Endometrium (tissue), 2 donors: ENCODE data around the gene KIR2DL3.
"Not testable (repeated sequence)": the region's sequence is repeated elsewhere in the genome, so short reads cannot be mapped to it uniquely, and the experiment has no call there.

Source experiments
- FAIRE-seq: peaks from 2 replicates; lab custom pipeline; 2012; peaks lifted over from hg19 to GRCh38; lab: Jason Lieb, UNC
- donor health status: control.
- donor health status: control.

The KIR2DL3 gene

DNA sequence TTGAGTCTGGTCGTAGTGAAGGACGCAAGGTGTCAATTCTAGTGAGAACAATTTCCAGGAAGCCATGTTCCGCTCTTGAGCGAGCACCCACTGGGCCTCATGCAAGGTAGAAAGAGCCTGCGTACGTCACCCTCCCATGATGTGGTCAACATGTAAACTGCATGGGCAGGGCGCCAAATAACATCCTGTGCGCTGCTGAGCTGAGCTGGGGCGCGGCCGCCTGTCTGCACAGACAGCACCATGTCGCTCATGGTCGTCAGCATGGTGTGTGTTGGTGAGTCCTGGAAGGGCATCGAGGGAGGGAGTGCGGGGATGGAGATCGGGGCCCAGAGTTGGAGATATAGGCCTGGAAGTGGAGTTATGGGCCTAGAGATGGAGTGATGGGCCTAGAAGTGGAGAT, at the start of gene KIR2DL3:
TSS of gene KIR2DL3 (plus strand) at position 208 of the 400 bp plus-strand sequence. CDS start at position 241, 33 bp downstream.
- not testable (repeated sequence) for FAIRE-seq

DNA sequence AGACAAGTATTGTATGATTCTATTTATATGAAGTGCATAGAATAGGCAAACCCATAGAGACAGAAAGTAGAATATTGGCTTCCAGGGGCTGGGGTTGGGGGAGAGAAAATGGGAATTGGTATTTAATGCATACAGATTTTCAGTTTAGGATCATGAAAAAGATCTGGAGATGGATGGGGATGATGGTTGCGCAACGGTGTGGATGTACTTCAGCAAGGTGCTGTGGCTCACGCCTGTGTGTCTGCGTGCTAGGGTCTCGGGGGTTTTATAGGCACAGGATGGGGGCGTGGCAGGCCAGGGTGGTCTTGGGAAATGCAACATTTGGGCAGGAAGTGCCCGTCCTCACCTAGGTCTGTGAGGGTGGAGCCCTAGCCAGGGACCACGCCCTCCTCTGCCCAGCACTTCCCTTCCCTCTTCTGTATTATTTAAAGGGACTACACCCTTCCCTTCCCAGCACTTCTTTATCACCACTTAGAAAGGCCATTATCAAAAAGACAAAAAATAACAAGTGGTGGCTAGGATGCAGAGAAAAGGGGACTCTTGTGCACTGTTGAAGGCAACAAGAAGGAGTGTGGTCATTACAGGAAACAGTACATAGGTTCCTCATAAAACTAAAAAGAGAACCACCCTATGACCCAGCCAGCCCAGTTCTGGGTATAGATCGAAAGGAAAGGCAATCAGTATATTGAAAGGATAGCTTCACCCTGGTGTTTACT, 46.6 kb upstream of the KIR2DL3 start:
- FAIRE-seq: no peak

DNA sequence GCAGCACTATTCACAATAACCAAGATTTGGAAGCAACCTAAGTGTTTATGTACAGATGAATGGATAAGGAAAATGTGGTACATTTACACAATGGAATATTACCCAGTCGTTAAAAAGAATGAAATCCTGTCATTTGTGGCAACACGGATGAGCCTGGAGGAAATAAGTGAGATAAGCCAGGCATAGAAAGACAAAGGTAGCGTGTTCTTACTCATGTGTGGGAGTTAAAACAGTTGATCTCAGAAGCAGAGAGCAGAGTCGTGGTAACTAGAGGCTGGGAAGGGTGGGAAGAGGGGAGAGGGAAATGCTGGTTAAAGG, 46.1 kb upstream of the KIR2DL3 start:
- no peak for FAIRE-seq

DNA sequence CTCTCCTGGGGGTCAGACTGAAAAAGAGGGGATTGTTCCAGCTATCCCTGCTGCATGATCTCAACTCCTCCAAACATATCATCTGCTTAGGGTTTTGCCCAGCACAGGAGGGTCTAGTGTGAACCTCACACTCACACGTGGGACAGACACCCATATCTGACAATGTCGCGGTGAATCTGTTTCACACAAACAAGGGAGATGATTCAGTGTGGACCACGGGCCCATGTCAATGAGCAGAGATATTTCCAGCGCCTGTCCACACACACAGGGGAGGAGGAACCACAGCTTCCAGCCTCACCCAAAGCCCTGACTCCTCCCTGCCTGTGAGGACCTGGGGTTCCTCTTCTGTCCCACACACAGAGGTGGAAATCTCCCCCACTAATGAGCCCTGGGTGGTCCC, 43.7 kb upstream of the KIR2DL3 start:
- no peak for FAIRE-seq

DNA sequence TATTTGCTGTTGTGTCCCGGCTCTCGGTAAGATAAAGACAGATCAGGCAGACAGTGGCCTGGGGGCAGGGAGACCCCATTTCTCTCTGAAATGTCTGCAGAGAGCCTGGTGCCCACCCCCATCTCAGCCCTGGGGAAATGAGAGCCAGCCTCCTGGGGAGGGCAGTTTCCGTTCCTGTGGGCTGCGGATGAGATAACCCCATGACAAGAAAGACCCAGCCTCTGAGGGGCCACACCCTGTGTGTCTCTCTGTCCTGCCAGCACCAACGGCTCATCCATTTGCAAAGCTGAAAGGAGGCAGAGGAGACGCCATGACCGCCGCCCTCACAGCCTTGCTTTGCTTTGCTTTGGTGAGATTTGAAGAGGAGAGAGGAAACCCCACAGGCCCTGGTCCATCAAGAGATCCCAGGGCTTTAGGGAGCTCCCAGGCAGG, 42.2 kb upstream of the KIR2DL3 start:
- FAIRE-seq: no peak

DNA sequence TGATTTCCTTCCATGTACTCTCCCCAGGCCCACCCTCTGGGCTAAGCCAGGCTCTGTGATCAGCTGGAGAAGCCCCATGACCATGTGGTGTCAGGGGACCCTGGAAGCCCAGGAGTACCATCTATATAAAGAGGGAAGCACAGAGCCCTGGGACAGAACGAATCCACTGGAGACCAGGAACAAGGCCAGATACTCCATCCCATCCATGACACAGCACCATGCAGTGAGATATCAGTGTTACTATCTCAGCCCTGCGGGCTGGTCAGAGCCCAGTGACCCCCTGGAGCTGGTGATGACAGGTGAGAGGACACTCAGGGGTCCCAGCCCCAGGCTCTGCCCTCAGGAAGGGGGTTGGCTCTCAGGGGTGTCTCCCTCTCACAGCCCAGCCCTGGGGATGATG, 41.5 kb upstream of the KIR2DL3 start:
- FAIRE-seq: no peak

DNA sequence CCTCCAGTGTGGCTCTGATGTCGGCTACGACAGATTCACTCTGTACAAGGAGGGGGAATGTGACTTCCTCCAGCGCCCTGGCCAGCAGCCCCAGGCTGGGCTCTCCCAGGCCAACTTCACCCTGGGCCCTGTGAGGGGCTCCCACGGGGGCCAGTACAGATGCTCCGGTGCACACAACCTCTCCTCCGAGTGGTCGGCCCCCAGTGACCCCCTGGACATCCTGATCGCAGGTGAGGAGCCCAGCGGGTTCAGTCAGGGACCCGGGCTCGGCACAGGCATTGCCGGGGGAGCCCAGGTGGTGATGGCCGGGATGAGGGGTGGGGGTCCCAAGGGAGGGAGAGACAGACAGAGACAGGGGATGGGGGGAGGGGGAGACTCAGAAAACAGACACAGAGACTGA, 40.6 kb upstream of the KIR2DL3 start:
- not testable (repeated sequence) for FAIRE-seq

DNA sequence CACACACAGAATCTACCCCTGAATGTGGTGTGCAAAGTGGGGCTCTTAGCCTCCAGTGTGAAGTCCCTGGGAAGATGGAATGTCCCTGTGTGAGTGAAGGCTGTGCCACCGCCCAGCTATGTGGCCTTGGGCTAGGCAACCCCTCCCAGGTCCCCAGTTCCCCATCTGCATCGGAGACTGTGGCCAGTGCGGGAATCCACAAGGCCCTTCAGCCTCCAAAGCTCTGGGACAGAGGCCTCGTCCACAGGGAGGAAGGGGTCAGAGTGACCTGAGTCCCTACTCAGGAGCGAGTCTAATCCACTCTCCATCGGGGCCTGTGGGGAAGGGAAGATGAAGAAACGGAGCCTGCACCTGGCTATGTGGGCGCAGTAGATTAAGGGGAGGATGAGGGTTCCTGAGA, 33.4 kb upstream of the KIR2DL3 start:
- no peak for FAIRE-seq

DNA sequence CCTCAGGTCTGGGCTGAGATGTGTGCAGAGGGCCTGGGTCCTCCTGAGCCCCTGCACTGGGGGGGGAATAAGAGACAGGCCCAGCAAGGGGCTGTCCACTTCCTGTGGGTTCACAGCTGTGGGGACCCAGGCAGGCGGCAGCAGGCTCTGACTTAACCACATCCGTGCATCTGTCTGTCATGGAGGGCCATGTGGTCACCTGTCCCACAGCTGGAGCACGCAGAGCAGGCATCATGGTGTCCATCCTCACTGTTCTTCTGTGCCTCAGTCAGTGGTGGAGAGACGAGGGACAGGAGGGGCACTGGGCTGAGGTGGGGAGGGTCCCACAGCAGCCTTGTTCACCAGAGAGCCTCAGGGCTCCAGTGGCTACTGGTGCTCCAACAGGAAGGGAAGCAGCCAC, 30.4 kb upstream of the KIR2DL3 start:
- no peak for FAIRE-seq

DNA sequence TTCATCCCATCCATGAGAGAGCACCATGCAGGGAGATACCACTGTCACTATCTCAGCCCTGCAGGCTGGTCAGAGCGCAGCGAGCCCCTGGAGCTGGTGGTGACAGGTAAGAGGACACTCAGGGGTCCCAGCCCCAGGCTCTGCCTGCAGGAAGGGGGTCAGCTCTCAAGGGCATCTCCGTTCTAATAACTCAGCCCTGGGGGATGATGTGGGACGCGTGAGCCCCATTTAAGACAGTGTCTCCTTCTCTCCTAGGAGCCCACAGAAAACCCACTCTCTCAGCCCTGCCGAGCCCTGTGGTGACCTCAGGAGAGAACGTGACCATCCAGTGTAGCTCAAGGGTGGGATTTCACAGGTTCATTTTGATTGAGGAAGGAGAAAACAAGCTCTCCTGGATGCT, 29.5 kb upstream of the KIR2DL3 start:
- FAIRE-seq: no peak

DNA sequence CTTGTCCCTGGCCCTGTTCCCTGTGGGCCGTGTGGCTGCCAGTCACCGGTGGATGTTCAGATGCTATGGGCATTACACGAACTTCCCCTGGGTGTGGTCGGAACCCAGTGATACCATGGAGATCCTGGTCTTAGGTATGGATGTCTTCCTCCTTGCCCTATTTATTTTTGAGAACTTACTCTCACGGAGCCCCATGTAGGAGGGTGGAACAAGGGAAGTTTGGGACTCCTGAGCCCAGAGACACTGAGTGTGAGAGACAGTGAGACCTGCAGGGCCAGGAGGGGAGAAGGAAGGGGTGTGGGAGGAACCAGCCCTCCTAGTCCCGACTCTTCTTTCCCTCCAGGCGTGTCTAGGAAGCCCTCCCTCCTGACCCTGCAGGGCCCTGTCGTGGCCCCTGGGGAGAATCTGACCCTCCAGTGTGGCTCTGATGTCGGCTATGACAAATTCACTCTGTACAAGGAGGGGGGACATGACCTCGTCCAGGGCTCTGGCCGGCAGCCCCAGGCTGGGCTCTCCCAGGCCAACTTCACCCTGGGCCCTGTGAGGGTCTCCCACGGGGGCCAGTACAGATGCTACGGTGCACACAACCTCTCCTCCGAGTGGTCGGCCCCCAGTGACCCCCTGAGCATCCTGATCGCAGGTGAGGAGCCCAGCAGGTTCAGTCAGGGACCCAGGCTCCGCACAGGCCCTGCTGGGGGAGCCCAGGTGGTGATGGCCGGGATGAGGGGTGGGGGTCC, 28.9 kb upstream of the KIR2DL3 start:
- no peak for FAIRE-seq

DNA sequence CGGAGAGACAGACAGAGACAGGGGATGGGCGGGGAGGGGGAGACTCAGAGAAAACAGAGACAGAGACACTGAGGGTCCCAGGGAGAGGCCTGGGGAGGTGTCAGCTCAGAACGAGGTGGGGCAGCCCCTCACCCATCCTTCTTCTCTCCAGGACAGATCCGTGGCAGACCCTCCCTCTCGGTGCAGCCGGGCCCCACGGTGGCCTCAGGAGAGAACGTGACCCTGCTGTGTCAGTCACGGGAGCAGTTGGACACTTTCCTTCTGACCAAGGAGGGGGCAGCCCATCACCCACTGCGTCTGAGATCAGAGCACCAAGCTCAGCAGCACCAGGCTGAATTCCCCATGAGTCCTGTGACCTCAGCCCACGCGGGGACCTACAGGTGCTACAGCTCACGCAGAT, 28.4 kb upstream of the KIR2DL3 start:
- not testable (repeated sequence) for FAIRE-seq

DNA sequence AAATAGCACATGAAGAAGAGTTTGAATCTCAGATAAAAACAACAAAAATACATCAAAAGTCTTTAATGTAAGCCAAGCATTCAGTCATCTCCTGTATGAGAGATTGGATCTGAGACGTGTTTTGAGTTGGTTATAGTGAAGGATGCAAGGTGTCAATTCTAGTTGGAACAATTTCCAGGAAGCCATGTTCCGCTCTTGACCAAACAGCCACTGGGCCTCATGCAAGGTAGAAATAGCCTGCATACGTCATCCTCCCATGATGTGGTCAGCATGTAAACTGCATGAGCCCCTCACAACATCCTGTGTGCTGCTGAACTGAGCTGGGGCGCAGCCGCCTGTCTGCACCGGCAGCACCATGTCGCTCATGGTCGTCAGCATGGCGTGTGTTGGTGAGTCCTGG, 14.2 kb upstream of the KIR2DL3 start, which contains the start of gene KIR3DL3:
TSS of gene KIR3DL3 (plus strand) at position 301 of the 400 bp plus-strand sequence. CDS start at position 356, 55 bp downstream.
- no peak for FAIRE-seq

DNA sequence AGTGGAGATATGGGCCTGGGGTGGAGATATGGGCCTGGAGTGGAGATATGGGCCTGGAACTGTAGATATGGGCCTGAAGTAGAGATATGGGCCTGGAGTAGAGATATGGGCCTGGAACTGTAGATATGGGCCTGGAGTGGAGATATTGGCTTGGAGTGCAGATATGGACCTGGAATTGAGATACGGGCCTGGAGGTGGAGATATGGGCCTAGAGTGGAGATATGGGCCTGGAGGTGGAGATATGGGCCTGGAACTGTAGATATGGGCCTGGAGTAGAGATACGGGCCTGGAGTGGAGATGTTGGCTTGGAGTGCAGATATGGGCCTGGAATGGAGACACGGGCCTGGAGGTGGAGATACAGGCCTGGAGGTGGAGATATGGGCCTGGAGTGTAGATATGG, 13.7 kb upstream of the KIR2DL3 start:
- FAIRE-seq: no peak

DNA sequence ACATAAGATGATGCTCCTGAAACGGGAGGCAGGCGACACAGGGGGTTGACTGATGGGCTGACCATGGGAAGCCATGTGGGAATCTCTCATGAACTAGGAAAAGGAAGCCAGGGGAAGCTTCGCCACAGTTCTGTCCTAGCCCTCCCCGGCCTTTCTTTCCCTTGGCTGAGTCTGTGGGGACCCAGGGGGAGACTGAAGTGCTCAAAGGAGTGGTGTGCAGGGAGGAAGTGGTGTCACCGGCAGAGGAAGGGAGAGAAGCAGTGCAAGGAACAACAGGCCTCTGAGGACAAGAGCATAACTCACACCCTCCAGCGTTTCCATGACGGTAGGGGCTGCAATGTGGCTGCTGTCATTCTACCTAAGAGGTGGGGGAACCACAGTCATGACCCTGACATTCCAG, 13.0 kb upstream of the KIR2DL3 start:
- no peak for FAIRE-seq

DNA sequence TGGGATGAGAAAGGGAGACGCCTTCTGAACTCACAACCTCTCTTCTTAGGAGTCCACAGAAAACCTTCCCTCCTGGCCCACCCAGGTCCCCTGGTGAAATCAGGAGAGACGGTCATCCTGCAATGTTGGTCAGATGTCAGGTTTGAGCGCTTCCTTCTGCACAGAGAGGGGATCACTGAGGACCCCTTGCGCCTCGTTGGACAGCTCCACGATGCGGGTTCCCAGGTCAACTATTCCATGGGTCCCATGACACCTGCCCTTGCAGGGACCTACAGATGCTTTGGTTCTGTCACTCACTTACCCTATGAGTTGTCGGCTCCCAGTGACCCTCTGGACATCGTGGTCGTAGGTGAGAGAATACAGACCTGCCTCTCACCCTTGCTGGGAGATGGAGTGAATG, 10.8 kb upstream of the KIR2DL3 start:
- FAIRE-seq: no peak

DNA sequence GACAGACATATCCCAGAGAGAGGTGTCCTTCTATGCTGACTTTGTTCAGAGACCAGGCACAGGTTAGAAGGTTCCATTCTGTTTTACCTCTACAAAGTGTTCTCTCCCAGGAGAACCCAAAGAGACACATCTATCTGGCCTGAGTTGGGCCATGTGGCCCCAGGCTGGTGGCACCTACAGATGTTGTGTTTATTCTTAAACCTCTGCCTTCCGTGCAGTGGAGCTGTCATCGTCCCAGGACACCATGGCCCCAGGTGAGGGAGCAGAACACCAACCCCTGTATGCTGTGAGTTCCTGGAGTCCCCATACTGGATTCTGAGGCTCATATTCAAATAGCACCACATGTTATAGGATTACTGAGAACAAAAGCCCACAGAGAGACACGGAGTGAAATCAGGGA, 10.1 kb upstream of the KIR2DL3 start:
- no peak for FAIRE-seq

DNA sequence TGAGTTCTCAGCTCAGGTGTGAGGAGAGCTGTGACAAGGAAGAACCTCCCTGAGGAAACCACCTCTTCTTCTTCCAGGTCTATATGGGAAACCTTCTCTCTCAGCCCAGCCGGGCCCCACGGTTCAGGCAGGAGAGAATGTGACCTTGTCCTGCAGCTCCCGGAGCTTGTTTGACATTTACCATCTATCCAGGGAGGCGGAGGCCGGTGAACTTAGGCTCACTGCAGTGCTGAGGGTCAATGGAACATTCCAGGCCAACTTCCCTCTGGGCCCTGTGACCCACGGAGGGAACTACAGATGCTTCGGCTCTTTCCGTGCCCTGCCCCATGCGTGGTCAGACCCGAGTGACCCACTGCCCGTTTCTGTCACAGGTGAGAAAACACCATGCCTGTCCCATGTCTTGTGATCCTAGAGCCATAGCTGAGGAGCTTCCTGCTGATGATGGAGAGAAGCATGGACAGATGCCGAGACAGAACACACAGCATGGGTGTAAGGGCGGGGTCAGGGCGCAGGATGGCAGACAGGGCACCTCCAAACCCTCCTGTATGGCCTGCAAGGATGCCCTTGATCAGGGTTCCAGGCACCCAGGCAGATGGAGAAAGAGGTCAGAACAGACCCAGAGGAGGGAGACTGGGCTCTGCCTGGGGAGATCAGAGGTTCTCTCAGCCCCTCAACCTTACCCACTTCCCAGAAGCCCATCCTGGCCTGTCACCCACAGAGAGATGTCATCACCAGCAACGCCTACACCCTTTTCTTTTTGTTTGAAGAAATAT, 8.7 kb upstream of the KIR2DL3 start:
- no peak for FAIRE-seq

DNA sequence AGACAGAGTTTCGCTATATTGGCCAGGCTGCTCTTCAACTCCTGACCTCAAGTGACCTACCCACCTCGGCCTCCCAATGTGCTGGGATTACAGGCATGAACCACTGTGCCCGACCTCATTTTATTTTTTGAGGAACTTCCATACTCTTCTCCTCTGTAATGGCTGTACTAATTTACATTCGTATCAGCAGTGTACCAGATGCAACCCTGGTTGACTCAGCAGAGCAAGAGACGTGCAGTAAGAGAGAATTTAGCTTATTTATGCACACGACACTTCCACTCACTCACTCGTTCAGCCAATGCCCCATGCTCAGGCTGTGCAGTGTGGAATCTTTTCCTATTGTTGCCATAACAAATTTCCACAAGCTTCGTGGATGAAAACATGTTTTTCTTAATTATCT, 7.1 kb upstream of the KIR2DL3 start:
- no peak for FAIRE-seq

DNA sequence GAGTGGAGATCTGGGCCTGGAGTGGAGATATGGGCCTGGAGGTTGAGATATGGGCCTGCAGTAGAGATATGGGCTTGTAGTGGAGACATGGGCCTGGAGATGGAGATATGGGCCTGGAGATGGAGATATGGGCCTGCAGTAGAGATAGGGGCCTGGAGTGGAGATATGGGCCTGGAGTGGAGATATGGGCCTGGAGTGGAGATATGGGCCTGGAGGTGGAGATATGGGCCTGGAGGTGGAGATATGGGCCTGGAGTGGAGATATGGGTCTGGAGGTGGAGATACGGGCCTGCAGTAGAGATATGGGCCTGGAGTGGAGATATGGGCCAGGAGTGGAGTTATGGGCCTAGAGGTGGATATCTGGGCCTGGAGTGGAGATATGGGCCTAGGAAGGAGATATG, 402 bp downstream of the KIR2DL3 start:
- FAIRE-seq: no peak

DNA sequence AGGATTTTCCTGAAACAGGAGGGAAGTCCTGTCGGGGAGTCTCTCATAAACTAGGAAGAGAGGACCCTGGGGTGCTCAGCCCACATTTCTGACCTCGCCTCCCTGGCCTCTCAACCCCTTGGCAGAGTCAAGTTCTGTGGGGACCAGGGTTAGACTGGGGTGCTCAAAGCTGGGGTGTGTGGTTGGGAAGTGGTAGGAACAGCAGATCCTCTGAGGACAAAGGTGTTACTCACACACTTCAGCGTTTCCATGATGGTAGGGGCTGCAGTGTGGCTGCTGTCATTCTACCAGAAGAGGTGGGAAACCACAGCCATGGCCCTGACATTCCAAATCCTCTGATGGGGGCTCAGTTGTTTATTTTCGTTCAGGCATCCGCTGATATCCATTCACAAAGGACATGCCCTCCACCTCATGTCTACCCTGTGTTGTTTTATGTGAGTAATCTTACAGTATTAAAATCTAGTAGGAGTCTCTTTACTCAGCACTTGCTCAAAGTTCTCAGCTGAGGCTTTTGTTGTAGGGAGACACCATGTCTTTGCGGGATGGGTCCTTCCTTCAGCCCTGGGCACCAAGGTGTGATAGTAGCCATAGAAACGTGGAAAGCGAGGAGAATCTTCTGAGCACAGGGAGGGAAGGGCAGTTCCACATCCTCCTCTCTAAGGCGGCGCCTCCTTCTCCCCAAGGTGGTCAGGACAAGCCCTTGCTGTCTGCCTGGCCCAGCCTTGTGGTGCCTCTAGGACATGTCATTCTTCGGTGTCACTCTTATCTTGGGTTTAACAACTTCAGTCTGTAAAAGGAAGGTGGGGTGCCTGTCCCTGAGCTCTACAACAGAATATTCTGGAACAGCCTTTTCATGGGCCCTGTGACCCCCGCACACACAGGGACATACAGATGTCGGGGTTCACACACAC, 1.5 kb downstream of the KIR2DL3 start:
- no peak for FAIRE-seq

DNA sequence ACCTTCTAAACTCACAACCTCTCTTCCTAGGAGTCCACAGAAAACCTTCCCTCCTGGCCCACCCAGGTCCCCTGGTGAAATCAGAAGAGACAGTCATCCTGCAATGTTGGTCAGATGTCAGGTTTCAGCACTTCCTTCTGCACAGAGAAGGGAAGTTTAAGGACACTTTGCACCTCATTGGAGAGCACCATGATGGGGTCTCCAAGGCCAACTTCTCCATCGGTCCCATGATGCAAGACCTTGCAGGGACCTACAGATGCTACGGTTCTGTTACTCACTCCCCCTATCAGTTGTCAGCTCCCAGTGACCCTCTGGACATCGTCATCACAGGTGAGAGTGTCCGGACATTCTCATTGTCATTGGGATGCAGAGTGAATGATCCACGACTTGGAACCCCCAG, 3.6 kb downstream of the KIR2DL3 start:
- FAIRE-seq: not testable (repeated sequence)
